NCI-H1436 (cell line): ENCODE results near the gene SLC52A1.

ENCODE experiments used
- DNase-seq: peaks from one replicate; lab custom pipeline; 2025; lab: John Stamatoyannopoulos, UW

Gene SLC52A1

DNA sequence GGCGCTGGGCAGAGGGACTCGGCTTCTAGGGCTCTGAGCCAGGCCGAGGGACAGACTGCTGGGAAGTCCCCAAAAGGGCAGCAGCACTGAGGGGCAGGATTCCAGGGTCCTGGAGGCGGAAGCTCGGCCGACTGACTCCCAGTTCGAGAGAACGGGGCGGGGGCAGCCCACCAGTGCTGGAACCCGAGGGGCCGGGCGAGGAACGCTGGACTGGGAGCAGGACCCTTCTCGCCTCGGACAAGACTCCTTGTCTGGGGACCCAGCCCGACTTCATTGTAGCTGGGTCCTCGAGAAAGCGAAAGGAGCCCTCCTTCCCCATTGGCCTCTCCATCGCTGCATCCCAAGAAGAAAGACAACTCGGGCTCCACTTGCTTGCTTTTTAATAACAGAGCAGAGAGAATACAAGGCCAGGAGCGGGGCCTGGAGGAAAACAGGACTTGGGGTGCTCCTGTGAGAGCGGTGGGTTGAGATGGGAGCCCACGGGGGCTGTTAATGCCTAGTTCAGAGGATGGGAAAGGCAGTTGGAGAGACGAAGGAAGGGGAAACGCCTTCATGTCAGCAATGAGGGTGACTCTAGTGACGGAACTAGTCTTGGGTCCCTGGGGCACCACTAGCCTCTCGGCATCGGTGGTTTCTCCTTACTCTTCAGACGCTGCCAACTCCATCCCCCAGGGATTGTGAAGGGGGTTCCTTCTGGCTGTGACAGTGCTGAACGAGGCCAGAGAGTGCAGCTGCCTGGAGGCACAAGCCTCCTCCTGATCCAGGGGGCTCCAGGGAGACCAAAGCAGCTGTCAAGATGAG, 47.3 kb downstream of the SLC52A1 start:
- peak; percentile 62 for DNase-seq

- DNase-seq = peak; percentile 76
Measured at GRCh38 chr17:4986951-4987766, 48.1 kb downstream of the SLC52A1 start, which contains the start of gene CAMTA2. Gene CAMTA2, minus strand, starts transcription at chr17:4987675. Its CDS starts 1,453 bp downstream, at chr17:4986222.

- no peak for DNase-seq
Measured at GRCh38 chr17:4986403-4986802, 48.8 kb downstream of the SLC52A1 start.
